HepG2 (cell line): Measurements from ENCODE around the gene ANO6. TPM values are rescaled to one million over a fixed set of nuclear protein-coding genes. Genes with fewer than 3 reads are reported as not detected.

Experiments
- PATZ1 ChIP-seq: sonication (generic); formaldehyde crosslinking; IDR thresholded peaks from 2 replicates; pipeline ENCODE4 v1.4.0; 2020; ENCODE audit warnings: missing genetic modification reagents
- ZBTB43 ChIP-seq: sonication (generic); formaldehyde crosslinking; conservative IDR thresholded peaks from 2 replicates; pipeline ENCODE4 v1.4.0; 2020; ENCODE audit warnings: missing genetic modification reagents
- polyA plus RNA-seq, 8 experiments: library from polyadenylated mRNA; depleted of rRNA in 3 of 8; stranded (reverse) in 7 of 8; unstranded in 1 of 8; fragments of >200 nt; fragmentation: Illumina TruSeq in 4 of 8; extraction: Trizol in 4 of 8; gene quantifications; 2 replicates each; pipeline versions ENCODE4 v1.2.1 to v1.2.3, GENCODE V29; 2011 to 2016; ENCODE audit warnings: low read depth in 4 of 8, missing spikeins in 1 of 8, mixed read lengths in 1 of 8; ENCODE audit not compliant: insufficient read depth in 1 of 8
- total RNA-seq, 5 experiments: library from RNA; depleted of rRNA; stranded (reverse); fragments of >200 nt; fragmentation: Illumina TruSeq; extraction: Trizol; gene quantifications; 2 replicates each; pipeline ENCODE4 v1.2.3, GENCODE V29; 2016; ENCODE audit warnings: low read depth in 1 of 5
- TF ChIP-seq, protein P1 (sequence below): IDR thresholded peaks from 2 replicates; pipeline ENCODE4 v1.6.1; 2016; ENCODE audit warnings: low read depth, missing genetic modification reagents, missing compliant biosample characterization
- TF ChIP-seq, protein P2 (sequence below): IDR thresholded peaks from 2 replicates; pipeline ENCODE4 v1.6.1; 2016

ANO6 gene
- total and polyA plus RNA-seq, 2 of the 13 experiments (the other 11 are each of a cell fraction or from before 2014, with no cell fraction given): 37.8 to 57.1 TPM

- TF ChIP-seq PATZ1 (CRISPR knock-in tag) (no peak), ZBTB43 (no peak)
- TF ChIP-seq, protein P1, sequence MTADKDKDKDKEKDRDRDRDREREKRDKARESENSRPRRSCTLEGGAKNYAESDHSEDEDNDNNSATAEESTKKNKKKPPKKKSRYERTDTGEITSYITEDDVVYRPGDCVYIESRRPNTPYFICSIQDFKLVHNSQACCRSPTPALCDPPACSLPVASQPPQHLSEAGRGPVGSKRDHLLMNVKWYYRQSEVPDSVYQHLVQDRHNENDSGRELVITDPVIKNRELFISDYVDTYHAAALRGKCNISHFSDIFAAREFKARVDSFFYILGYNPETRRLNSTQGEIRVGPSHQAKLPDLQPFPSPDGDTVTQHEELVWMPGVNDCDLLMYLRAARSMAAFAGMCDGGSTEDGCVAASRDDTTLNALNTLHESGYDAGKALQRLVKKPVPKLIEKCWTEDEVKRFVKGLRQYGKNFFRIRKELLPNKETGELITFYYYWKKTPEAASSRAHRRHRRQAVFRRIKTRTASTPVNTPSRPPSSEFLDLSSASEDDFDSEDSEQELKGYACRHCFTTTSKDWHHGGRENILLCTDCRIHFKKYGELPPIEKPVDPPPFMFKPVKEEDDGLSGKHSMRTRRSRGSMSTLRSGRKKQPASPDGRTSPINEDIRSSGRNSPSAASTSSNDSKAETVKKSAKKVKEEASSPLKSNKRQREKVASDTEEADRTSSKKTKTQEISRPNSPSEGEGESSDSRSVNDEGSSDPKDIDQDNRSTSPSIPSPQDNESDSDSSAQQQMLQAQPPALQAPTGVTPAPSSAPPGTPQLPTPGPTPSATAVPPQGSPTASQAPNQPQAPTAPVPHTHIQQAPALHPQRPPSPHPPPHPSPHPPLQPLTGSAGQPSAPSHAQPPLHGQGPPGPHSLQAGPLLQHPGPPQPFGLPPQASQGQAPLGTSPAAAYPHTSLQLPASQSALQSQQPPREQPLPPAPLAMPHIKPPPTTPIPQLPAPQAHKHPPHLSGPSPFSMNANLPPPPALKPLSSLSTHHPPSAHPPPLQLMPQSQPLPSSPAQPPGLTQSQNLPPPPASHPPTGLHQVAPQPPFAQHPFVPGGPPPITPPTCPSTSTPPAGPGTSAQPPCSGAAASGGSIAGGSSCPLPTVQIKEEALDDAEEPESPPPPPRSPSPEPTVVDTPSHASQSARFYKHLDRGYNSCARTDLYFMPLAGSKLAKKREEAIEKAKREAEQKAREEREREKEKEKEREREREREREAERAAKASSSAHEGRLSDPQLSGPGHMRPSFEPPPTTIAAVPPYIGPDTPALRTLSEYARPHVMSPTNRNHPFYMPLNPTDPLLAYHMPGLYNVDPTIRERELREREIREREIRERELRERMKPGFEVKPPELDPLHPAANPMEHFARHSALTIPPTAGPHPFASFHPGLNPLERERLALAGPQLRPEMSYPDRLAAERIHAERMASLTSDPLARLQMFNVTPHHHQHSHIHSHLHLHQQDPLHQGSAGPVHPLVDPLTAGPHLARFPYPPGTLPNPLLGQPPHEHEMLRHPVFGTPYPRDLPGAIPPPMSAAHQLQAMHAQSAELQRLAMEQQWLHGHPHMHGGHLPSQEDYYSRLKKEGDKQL (CRISPR knock-in tag): no peak
- TF ChIP-seq, protein P2, sequence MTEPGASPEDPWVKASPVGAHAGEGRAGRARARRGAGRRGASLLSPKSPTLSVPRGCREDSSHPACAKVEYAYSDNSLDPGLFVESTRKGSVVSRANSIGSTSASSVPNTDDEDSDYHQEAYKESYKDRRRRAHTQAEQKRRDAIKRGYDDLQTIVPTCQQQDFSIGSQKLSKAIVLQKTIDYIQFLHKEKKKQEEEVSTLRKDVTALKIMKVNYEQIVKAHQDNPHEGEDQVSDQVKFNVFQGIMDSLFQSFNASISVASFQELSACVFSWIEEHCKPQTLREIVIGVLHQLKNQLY (CRISPR knock-in tag): no peak
These were observed 31.5 kb upstream of the ANO6 start (continued) for GRCh38 chr12:45184147-45184963.
